GM19025 (cell line): ENCODE data around the gene COPS2.

Source experiments
- ATAC-seq: cut with Tn5 transposase; IDR thresholded peaks from one replicate; pipeline ENCODE4 v1.9.1; 2021; ENCODE audit warnings: mild to moderate bottlenecking, low read depth, moderate library complexity; ENCODE audit not compliant: unreplicated experiment

The COPS2 gene

DNA sequence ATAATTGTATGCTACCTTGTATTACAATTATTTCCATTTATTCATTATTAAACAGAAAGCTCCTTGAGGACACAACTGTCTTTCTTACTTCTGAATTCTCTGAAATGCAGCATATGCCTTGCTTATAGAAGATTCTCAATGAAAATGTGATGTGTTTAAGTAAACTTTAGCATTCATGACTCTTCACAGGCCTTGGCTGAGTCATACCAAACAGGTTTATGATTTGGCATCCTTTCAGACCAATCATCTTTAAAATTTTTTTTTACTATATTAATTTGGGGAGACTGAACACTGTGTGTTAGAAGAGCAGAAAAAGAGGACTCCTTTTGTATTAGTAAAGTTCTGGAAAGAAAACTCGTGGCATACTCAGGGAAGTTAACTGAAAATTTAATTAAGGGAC is 8.3 kb upstream of the COPS2 start:
- no peak for ATAC-seq

DNA sequence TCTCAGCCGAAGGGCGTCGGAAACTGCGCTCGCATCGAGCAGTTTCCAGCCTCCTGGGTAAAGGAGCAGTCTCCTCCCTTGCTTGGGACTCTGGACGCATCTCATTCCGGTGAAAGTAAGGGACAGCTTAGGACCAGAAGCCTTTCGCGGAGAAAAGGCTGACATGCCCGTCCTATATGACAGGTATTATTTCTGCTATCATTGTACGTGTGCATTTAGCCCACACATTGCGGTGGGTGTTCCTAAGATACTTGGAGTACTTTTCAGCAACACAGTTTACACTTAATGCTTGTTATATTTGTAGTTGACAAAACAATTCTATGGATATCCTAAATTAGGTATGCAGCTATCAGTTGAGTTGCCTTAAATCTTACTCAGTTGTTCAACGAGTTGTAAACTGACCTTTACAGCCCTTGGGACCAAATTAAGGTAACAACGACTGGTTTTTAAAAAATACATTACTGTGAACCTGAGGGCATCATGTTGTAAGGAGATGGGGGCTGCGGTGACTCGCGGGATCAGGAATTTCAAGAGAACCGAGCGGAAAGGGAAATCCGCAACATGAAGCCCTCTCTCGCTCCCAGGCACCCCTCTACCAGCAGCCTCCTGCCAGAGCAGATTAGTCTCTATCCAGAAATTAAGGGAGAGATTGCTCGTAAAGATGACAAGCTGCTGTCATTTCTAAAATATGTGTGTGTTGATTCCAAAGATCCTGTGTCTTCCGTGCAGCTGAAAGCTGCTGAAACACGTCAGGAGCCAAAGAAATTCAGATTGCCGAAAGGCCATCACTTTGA is 632 bp upstream of the COPS2 start:
- ATAC-seq: no peak

DNA sequence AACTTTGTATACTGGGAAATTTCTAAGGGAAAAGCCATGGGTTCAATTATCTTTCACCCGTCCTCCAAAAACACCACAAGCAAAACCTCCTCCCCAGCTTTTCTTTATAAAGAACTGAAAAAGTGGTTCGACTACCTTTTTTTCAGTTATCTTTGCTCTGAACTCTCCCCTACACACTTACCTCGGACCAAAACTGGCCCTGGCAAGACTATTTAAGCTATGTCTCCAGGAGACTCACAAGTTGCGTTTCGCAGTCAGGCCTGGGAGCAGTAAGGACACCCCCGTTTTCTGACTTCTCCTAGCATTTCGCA is 645 bp downstream of the COPS2 start:
- ATAC-seq: peak; percentile 1

DNA sequence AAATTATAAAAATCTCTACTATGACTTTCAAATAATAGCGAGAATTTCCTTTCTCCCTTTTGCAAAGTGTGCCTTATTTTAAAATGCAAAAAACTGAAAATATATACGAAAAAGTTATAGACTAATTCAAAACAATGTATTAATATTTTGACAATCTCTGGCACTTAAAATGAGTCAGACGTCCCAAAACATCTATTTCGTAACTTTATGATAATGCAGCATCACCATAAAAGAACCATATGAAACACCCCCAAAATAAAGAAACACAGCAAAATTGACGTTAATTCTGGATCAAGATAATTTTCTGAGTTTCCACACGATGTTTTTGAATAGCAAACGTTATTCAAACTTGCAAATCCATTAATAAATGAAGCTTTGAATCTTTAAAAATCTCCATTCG is 1.0 kb downstream of the COPS2 start:
- no peak for ATAC-seq

DNA sequence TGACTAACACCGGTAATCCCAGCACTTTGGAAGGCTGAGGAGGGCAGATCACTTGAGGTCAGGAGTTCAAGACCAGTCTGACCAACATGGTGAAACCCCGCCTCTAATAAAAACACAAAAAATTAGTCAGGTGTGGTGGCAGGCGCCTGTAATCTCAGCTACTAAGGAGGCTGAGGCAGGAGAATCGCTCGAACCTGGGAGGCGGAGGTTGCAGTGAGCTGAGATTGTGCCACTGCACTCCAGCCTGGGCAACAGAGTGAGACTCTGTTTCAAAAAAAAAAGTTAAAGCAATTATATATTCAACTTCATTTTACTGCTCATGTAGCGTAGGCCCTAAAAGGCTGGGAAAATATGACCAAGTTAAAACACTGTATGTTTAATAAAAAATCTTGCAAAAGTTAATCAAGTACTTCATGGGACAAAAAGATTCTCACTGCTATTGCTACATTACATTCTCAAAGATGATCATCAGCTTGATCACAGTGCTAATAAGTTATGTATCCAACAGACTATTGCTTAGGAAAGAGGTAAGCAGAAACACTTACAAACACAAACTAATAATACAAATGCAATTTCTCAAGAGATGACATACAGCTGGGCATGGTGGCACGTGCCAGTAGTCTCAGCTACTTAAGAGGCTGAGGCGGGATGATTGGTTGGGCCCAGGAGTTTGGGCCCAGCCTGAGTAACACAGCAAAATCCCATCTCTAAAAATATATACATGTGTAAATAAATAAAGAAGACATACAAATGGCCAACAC is 2.7 kb downstream of the COPS2 start:
- no peak for ATAC-seq

DNA sequence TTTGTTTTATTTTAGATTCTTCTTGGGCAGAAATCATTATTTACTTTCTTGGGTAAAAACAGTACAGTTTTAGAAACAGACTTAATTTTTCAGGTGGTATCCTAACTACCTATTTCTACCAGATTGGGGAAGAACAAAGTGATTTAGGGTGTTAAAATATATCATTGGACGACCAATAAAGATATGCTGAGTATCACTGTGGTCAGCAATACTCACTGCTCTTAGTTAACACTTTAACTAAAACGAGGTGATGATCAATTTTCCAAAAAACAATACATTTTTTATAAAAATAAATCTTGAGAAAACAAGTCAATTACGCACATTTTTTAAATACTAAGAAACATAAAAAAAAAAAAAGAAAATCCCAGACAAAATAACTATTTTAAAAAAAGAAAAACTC is 3.6 kb downstream of the COPS2 start:
- no peak for ATAC-seq

DNA sequence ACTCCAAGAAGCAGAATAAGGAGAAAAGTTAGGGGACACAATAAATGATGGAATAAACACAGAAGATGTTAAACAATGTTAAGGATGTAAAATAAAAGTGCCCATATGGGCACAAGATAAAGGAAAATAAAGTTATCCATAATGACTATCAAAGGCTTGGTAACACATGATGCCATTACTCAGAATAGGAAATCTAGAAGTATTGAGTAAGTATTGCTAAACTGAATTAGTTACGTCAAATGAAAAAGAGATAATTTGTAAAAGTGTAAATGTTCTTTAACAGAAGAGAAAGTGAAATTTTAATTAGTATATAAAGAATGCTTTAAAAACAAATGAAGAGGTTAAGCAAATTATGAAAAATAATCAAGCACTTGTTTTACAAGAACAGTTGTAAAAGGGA is 6.7 kb downstream of the COPS2 start:
- ATAC-seq: no peak

DNA sequence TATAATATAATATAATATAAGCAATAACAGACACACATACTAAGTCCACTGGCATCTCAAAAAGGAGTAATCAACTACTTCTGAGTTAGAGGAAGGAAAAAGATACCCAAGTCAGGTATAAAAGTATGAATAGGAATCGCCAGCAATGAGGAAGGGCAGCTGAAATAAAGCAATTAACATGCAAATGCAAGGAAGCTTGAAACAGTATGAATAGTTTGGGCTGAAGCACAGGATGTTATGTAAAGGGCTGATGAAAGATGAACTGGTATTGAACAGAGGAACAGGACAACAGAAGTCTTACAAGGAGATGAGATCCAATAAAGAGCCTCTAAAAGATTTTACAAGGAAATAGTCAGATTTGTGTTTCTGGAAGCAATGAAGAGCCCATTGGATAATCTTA is 7.1 kb downstream of the COPS2 start:
- ATAC-seq: no peak

DNA sequence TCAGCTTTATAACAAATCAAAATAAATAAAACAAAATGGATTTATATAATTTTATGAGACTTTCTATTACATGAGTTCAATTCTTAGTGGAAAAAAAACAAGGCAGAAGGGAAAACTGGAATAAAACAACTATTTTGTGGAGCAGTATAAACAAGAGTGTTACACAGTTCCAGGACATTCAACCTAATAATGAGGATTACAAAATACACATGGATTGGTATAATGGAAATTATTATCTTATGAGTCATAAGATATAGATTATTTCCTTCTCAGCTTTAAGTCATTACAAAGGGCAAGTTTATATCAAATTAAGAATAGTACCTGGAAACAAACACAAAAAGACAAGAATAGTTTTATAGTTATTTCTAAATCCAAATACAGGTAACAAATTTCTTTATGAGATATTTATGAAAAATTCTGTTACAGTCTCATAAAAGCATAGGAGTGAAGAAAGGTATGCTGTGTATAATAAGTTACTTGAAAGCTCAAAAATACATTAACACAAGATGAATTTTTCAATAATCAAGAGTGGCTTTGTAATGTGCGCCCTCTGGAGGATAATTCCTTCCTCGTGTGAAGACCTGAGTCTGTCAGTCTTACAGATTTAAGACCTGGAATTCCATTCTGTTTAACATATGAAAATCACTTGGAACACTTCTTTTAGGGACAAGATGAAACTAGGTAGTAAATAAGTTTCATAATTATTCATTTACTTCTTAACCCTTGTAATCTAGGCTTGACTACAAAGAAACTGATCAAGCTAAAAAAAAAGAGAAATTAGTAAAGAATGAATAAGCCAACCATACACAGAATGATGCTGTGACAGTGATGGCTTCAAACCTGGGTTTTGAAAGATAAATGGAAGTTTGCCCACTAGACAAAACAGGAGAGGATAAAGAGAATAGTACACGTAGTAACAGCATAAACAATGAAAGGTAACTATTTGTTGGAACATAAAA is 9.5 kb downstream of the COPS2 start:
- ATAC-seq: no peak

DNA sequence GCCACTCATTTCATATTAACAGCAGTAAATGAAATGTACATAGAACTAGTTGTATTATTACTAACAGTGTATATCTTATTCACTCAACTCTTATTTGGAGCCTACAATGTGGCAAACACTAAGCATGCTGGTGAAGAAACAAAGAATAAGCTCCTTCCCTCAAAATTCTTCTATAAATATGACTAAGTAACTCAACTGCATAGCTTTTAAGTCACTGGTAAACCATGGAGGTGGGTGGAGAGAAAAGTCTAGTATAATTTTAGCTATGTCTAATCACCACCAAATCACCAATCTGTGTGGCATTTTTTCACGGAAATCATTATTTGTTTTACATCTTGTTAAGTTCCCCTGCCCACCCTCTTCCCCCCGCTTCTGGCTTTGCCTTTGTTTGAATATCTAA is 17.5 kb downstream of the COPS2 start:
- ATAC-seq: no peak

DNA sequence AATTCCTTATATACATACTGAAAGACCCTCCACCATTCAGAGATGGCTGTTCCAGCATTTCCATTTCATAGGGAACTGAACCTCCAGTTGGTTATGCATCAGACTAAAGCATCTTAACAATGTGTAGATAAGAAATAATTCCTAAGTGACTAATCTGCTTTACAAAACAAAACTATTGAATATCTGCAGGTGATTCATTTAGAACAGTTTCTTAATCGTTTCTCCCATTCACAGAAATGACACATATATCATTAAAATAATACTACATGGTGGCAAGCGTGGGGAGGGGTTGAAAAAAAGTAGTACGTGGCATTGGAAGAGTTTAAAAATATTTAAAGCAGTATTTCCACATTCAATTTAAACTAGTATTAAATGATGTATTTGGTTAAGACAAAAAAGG is 19.5 kb downstream of the COPS2 start:
- ATAC-seq: no peak

DNA sequence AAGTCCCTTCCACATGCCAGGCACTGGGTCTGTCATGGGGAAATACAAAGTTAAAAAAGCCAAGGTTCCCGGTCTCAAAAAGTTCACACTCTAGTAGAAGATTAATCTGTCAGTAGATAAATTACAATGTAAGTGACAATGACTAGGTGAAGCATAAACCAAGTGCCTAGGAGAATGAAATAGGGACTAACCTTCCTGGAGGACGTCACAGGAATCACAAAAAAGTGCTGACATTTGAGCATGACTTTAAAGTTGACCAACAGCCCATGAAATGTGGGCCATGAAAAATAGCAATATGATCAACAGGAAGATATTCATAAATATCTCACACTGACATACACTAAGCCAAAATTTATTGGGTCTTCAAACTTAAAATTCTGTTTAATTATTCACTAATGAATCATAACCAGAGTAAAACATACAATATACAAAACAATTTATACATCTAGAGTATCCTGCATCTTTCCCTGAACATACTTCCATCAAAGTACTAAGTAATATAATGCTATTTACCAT is 20.0 kb downstream of the COPS2 start:
- ATAC-seq: no peak

DNA sequence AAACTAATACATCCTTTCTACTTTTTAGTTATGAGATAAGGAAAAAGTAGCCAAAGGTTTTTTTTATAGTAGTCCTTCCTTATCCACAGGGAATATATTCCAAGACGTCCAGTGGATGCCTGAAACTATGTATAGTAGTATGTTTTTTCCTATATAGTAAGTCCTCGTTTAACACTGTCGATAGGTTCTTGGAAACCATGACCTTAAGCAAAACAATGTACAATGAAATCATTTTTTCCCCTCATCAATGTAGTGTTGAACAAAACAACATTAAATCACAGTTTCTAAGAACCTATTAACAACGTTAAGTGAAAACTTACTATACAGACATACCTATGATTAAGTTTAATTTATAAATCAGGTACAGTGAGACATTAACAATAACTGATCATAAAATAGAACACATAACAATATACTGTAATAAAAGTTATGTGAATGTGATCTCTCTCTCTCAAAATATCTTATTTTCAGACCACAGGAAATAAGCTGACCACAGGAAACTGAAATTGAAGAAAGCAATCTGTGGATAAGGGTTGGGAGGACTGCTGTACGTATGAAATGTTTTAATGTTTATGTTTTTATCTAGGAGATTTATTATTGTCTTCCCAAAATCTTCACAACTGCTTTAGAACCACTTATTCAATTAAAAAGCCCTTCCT is 20.6 kb downstream of the COPS2 start:
- ATAC-seq: no peak

DNA sequence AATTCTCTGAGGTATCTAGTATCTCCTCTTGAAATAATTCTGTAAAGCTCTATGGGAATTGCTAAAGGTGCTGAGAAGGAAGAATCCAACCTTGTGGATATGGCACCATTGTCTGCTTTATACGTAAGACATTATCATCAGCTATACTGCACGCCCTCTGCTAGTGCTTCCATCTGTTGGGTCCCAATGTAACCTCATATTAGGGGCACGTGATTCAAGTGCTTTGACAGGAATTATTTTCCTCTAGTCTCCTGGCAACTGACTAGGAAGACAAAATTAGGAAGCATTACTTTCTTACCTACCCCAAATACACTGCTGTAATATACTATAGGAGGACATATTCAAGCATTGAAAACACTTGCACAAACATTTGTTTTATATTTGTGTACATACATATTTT is 24.0 kb downstream of the COPS2 start:
- ATAC-seq: no peak

DNA sequence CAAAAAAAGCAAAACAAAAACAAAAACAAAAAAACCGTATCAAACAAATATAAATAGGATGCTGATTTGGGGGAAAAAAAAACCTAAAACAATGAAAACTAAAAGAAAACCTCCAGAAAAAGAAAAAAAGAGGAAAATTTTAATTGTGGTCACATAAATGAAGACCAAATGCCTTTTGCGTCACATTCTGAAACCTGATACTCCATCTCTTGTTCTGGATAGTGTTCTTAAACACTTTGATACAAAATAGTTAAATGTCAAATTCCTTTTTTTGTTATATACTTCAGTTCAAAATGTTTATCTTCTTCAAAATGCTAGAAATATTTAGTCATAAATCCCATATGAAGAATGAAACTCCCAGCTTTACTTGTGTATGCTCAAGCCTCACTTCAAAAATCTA is 31.0 kb downstream of the COPS2 start:
- ATAC-seq: no peak

DNA sequence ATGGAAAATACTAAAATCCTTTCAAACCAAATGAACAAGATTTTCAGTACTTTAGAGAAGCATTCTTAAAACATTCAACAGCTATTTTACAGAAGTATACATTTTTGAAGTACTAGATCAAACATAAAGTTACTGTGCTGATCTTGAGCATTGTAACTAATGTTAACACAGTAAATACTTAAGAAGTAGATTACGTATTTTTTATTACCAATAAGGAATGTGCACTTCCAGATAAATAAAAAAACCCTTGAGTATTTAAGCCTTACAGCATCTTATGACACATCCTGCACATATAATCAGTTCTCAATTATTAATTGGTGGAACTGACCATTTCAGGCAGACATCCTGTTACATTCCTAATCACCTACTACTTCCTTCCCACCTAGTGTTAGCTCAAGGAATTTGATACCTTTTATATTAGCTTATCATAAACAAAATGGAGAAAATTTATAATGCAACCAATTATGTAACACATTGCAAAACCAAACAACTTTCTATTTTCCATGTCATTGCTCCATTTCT is 32.8 kb downstream of the COPS2 start:
- ATAC-seq: no peak

DNA sequence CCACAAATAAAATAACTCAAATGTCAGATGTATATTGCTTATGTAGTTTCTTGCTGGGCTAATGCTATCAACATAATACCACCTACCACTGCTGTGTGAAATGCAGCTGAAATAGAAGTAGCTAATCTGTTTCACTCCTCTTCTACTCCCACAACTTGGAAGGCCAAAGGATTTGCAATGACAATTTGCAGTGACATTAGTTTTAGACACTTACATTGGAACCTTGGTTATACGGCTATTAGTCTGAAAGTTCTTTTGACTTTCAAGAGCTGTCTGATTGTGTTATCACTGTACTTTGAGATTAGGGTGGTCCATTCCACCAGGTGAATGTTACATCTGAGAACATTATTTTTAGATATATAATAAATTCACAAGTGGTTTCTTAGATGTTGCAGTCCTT is 33.5 kb downstream of the COPS2 start:
- no peak for ATAC-seq

DNA sequence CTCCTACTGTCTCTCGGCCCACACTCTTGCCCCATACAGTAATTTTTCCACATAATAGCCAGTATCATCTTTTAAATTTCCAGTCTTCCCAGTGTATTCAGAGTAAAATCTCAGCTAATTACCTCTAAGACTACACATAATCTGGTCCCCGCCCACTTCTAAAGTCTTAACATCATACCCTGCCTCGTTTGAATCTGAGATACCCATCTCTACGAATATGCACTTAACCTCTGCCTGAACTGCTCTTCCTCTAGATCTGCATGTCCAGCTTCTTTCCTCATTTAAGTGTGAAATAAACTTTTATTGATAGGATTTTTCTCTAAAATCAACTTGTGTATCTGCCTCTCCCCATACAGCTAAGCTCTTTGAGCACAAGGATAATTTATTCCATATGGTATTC is 34.6 kb downstream of the COPS2 start:
- no peak for ATAC-seq

DNA sequence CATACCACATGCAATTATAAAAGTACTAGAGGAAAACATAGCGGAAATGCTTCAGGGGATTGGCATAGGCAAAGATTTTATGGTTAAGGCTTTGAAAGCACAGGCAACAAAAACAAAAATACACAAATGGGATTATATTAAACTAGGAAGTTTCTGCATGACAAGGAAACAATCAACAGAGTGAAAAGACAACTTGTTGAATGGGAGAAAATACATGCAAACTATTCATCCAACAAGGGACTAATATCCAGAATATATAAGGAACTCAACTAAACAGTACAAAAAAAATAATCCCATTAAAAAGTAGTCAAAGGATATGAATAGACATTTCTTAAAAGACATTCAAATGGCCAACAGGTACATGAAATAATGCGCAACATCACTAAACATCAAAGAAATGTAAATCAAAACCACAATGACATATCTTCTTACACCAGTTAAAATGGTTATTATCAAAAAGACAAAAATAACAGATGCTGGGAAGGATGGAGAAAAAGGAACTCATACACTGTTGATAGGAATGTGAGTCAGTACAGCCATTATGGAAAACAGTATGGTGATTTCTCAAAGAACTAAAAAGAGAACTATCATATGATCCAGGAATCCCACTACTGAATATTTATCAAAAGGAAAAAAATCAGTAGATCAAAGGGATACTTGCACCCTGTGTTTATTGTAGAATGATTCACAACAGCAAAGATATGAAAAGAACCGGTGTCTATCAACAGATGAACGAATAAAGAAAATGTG is 39.1 kb downstream of the COPS2 start:
- no peak for ATAC-seq

DNA sequence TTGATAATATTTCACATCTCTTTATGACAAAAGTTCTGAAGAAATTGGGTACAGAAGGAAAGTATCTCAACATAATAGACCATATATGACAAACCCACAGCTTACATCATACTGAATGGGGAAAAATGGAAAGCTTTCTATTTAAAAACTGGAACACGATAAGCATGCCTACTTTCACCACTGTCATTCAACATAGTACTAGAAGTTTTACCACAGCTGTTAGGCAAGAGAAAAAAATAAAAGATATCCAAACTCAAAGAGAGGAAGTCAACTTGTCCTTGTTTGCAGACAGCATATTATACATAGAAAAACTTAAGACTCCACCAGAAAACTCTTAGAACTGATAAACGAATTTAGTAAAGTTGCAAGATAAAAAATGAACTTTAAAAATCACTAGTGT is 40.3 kb downstream of the COPS2 start:
- no peak for ATAC-seq
